ENCODE data around the gene TMTC3. TPM values are rescaled to one million over a fixed set of nuclear protein-coding genes. Genes with fewer than 3 reads are reported as not detected.

TMTC3 gene
- polyA plus RNA-seq, 1 of the 3 experiments (the other 2 are of a cell fraction): 2.8 TPM

- Histone ChIP-seq H3K79me2 (ENCODE audit: insufficient read depth) (peaks cover 48% of the 10 kb centered on the region), H3K4me1 (ENCODE audit: control insufficient read depth in 1 of 2, insufficient read depth in 2 of 2, low read depth in 1 of 2, low read length in 1 of 2) (peaks cover 0 to 8% of the 10 kb centered on the region in 2 experiments; a peak in 3 of 4 replicates), H4K20me1 (ENCODE audit: insufficient read depth) (no peaks in the 10 kb centered on the region), H3K27ac (ENCODE audit: low read depth in 2 of 2, low read length in 1 of 2) (peak overlapping the region; percentile 76 to 89), H3F3A (replicated peaks; ENCODE audit: insufficient read depth) (peaks cover 6% of the 10 kb centered on the region), H3K9me2 (no peaks in the 10 kb centered on the region), H3K9me3 (no peaks in the 10 kb centered on the region), H3K36me3 (replicated peaks in 1 of 2; ENCODE audit: control insufficient read depth in 1 of 2, insufficient read depth in 2 of 2, low read length in 1 of 2) (peaks cover 14 to 24% of the 10 kb centered on the region in 2 experiments), H2AFZ (ENCODE audit: low read depth) (peak overlapping the region; percentile 96), H3K9ac (peak overlapping the region; percentile 73), H3K27me3 (ENCODE audit: insufficient read depth) (no peaks in the 10 kb centered on the region), H3K4me2 (peak overlapping the region; percentile 85), H3K4me3 (ENCODE audit: low read depth in 2 of 2, low read length in 1 of 2) (peak overlapping the region; percentile 93 to 97)
- WGBS (ENCODE audit: low lambda C conversion rate): 2% methylated on average over 13 of the region's 13 CpGs
- ChIA-PET CTCF (interaction anchor here (0.6 to 1.2 kb wide), 2 partner anchors 867 to 1104 kb away, joined by 3 to 4 read pairs; no protein-coding TSS in a partner anchor), POLR2A (interaction anchor here (0.6 kb wide), 1 partner anchor 9 kb away, joined by 3 read pairs; no protein-coding TSS in a partner anchor)
- DNase-seq: no peak
- no peak for TF ChIP-seq RXRA (IDR thresholded peaks at IDR 0.05; ENCODE audit: borderline replicate concordance, low read depth)
- no peak for TF ChIP-seq TEAD4 (IDR thresholded peaks at IDR 0.05; ENCODE audit: borderline replicate concordance, insufficient read depth)
- TF ChIP-seq ELF1 (IDR thresholded peaks at IDR 0.05): no peak
- TF ChIP-seq TCF12 (IDR thresholded peaks at IDR 0.05): no peak
- TF ChIP-seq RAD21 (IDR thresholded peaks at IDR 0.05; ENCODE audit: low read length): no peak
- TF ChIP-seq MEF2A (IDR thresholded peaks at IDR 0.05; ENCODE audit: borderline replicate concordance, low read depth): no peak
- no peak for TF ChIP-seq RFX5 (IDR thresholded peaks at IDR 0.05; ENCODE audit: low read length)
- TF ChIP-seq RCOR1 (IDR thresholded peaks at IDR 0.05; ENCODE audit: low read length): no peak
Measured at GRCh38 chr12:88141425-88141773, 708 bp upstream of the TMTC3 start.

- H3K79me2 ChIP-seq (ENCODE audit: insufficient read depth): peaks cover 53% of the 10 kb centered on the region
- WGBS (ENCODE audit: low lambda C conversion rate): 2% methylated on average over 17 of the region's 18 CpGs
- no peaks in the 10 kb centered on the region for H3K27me3 ChIP-seq (ENCODE audit: insufficient read depth)
- peak overlapping the region; percentile 85 for H3K4me2 ChIP-seq
- peaks cover 6% of the 10 kb centered on the region for H3F3A ChIP-seq (replicated peaks; ENCODE audit: insufficient read depth)
- H3K36me3 ChIP-seq (replicated peaks in 1 of 2; ENCODE audit: control insufficient read depth in 1 of 2, insufficient read depth in 2 of 2, low read length in 1 of 2): peaks cover 5 to 16% of the 10 kb centered on the region in 2 experiments
- peak overlapping the region; percentile 91 for H2AFZ ChIP-seq (ENCODE audit: low read depth)
- TF ChIP-seq GABPA (IDR thresholded peaks at IDR 0.05; ENCODE audit: low read depth): no peak
- TF ChIP-seq ELF1 (IDR thresholded peaks at IDR 0.05): no peak
- no peak for TF ChIP-seq NFIC (IDR thresholded peaks at IDR 0.05; ENCODE audit: borderline replicate concordance)
- H3K27ac ChIP-seq (ENCODE audit: low read depth in 2 of 2, low read length in 1 of 2): peak overlapping the region; percentile 76 to 80
- DNase-seq: no peak
- H4K20me1 ChIP-seq (ENCODE audit: insufficient read depth): no peaks in the 10 kb centered on the region
- H3K4me3 ChIP-seq (ENCODE audit: low read depth in 2 of 2, low read length in 1 of 2): peak overlapping the region; percentile 93 to 97
- H3K9ac ChIP-seq: peak overlapping the region; percentile 73
- no peaks in the 10 kb centered on the region for H3K9me2 ChIP-seq
- H3K9me3 ChIP-seq: no peaks in the 10 kb centered on the region
- H3K4me1 ChIP-seq (ENCODE audit: control insufficient read depth in 1 of 2, insufficient read depth in 2 of 2, low read depth in 1 of 2, low read length in 1 of 2): peaks cover 0 to 8% of the 10 kb centered on the region in 2 experiments; a peak in 3 of 4 replicates
- CTCF ChIA-PET: interaction anchor here (0.6 to 1.6 kb wide), 6 partner anchors 12 to 874 kb away, joined by 3 to 8 read pairs (median 4); no protein-coding TSS in a partner anchor
- POLR2A ChIA-PET: interaction anchor here (1.0 kb wide), 1 partner anchor 437 kb away, joined by 3 read pairs; the partner anchor contains the start of gene KITLG
Measured at GRCh38 chr12:88142610-88142991, 494 bp downstream of the TMTC3 start.

DNA sequence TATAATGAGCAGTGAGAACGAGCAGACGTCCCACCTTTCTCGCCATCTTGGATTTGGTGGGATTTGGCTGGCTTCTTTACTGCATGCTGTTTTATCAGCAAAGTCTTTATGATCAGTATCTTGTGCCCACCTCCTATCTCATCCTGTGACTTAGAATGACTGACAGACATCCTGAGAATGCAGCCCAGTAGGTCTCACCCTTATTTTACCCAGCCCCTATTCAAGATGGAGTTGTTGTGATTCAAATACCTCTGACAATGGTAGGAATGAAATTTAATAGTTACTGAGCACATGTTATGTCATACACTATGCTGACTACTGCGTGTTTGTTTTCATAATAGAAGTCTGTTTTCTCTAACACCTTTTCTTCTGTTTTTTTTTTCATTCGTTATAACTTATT lies 1.9 kb downstream of the TMTC3 start:
- Histone ChIP-seq H3K36me3 (replicated peaks in 1 of 2; ENCODE audit: control insufficient read depth in 1 of 2, insufficient read depth in 2 of 2, low read length in 1 of 2) (peaks cover 4 to 21% of the 10 kb centered on the region in 2 experiments), H2AFZ (ENCODE audit: low read depth) (no peak overlapping the region), H3K9me2 (no peaks in the 10 kb centered on the region), H4K20me1 (ENCODE audit: insufficient read depth) (no peaks in the 10 kb centered on the region), H3F3A (replicated peaks; ENCODE audit: insufficient read depth) (peaks cover 6% of the 10 kb centered on the region), H3K9ac (no peak overlapping the region), H3K4me2 (peak overlapping the region; percentile 85; the same call in 1 of the 2 replicates), H3K4me3 (ENCODE audit: low read depth in 2 of 2, low read length in 1 of 2) (peak overlapping the region in 1 of 2 experiments; percentile 93; a peak in 1 of 4 replicates), H3K9me3 (no peaks in the 10 kb centered on the region), H3K27ac (ENCODE audit: low read depth in 2 of 2, low read length in 1 of 2) (no peak overlapping the region), H3K27me3 (ENCODE audit: insufficient read depth) (no peaks in the 10 kb centered on the region), H3K79me2 (ENCODE audit: insufficient read depth) (peaks cover 53% of the 10 kb centered on the region), H3K4me1 (ENCODE audit: control insufficient read depth in 1 of 2, insufficient read depth in 2 of 2, low read depth in 1 of 2, low read length in 1 of 2) (peaks cover 0 to 8% of the 10 kb centered on the region in 2 experiments; a peak in 3 of 4 replicates)
- no peak for DNase-seq
- ChIA-PET POLR2A (no interaction called here), CTCF (interaction anchor here (1.0 kb wide), 1 partner anchor 850 kb away, joined by 3 read pairs; no protein-coding TSS in a partner anchor)
- 96% methylated on average over 5 of the region's 5 CpGs for WGBS (ENCODE audit: low lambda C conversion rate)
- TF ChIP-seq TAF1 (IDR thresholded peaks at IDR 0.05; ENCODE audit: borderline replicate concordance, low read depth, low read length) (no peak), RFX5 (IDR thresholded peaks at IDR 0.05; ENCODE audit: low read length) (no peak), RAD21 (IDR thresholded peaks at IDR 0.05; ENCODE audit: low read length) (no peak), MAX (IDR thresholded peaks at IDR 0.05; ENCODE audit: low read depth) (no peak), RXRA (IDR thresholded peaks at IDR 0.05; ENCODE audit: borderline replicate concordance, low read depth) (no peak), CHD2 (IDR thresholded peaks at IDR 0.05; ENCODE audit: low read length, partially characterized antibody) (no peak), FOXM1 (IDR thresholded peaks at IDR 0.05; ENCODE audit: low read depth) (no peak), EP300 (IDR thresholded peaks at IDR 0.05; ENCODE audit: borderline replicate concordance in 1 of 2, low read depth in 1 of 2, low read length in 1 of 2) (no peak), PBX3 (IDR thresholded peaks at IDR 0.05) (no peak), SIN3A (IDR thresholded peaks at IDR 0.05; ENCODE audit: borderline replicate concordance, low read depth, low read length) (no peak), TCF12 (IDR thresholded peaks at IDR 0.05) (no peak)
- TF ChIP-seq, protein P1, sequence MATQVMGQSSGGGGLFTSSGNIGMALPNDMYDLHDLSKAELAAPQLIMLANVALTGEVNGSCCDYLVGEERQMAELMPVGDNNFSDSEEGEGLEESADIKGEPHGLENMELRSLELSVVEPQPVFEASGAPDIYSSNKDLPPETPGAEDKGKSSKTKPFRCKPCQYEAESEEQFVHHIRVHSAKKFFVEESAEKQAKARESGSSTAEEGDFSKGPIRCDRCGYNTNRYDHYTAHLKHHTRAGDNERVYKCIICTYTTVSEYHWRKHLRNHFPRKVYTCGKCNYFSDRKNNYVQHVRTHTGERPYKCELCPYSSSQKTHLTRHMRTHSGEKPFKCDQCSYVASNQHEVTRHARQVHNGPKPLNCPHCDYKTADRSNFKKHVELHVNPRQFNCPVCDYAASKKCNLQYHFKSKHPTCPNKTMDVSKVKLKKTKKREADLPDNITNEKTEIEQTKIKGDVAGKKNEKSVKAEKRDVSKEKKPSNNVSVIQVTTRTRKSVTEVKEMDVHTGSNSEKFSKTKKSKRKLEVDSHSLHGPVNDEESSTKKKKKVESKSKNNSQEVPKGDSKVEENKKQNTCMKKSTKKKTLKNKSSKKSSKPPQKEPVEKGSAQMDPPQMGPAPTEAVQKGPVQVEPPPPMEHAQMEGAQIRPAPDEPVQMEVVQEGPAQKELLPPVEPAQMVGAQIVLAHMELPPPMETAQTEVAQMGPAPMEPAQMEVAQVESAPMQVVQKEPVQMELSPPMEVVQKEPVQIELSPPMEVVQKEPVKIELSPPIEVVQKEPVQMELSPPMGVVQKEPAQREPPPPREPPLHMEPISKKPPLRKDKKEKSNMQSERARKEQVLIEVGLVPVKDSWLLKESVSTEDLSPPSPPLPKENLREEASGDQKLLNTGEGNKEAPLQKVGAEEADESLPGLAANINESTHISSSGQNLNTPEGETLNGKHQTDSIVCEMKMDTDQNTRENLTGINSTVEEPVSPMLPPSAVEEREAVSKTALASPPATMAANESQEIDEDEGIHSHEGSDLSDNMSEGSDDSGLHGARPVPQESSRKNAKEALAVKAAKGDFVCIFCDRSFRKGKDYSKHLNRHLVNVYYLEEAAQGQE (IDR thresholded peaks at IDR 0.05; ENCODE audit: low read depth, low read length): no peak

Data from SK-N-SH (cell line).